GM18868 (cell line): Measurements from ENCODE around the gene ADRA2A.

Experiments used
- ATAC-seq: cut with Tn5 transposase; IDR thresholded peaks from one replicate; pipeline ENCODE4 v1.9.1; 2021; ENCODE audit warnings: mild to moderate bottlenecking, moderate library complexity; ENCODE audit not compliant: unreplicated experiment

ADRA2A gene

GRCh38 chr10:111076682-111077478 is at the start of gene ADRA2A:
Gene ADRA2A, plus strand, starts transcription at chr10:111077029. Its CDS starts 968 bp downstream, at chr10:111077997.
- ATAC-seq: peak; percentile 37

- peak; percentile 74 for ATAC-seq
These were observed 46.6 kb upstream of the ADRA2A start for GRCh38 chr10:111030042-111030750.

GRCh38 chr10:111034598-111035310 is 42.1 kb upstream of the ADRA2A start:
- ATAC-seq: no peak

GRCh38 chr10:111035542-111035941 is 41.3 kb upstream of the ADRA2A start:
- ATAC-seq: no peak

- ATAC-seq: no peak
These were observed 39.0 kb upstream of the ADRA2A start for GRCh38 chr10:111037858-111038257.

- ATAC-seq: no peak
These were observed 37.3 kb upstream of the ADRA2A start for GRCh38 chr10:111039522-111039921.

GRCh38 chr10:111057006-111057405 is 19.8 kb upstream of the ADRA2A start:
- no peak for ATAC-seq

- no peak for ATAC-seq
These were observed 13.4 kb upstream of the ADRA2A start for GRCh38 chr10:111063471-111063870.

GRCh38 chr10:111072232-111072631 is 4.6 kb upstream of the ADRA2A start:
- ATAC-seq: no peak

- ATAC-seq: no peak
These were observed 1.1 kb upstream of the ADRA2A start for GRCh38 chr10:111075577-111076185.

GRCh38 chr10:111076191-111076681 is 593 bp upstream of the ADRA2A start:
- peak; percentile 73 for ATAC-seq

GRCh38 chr10:111077479-111077784 is 603 bp downstream of the ADRA2A start:
- ATAC-seq: no peak

GRCh38 chr10:111077785-111078504 is 1.1 kb downstream of the ADRA2A start:
- no peak for ATAC-seq

- no peak for ATAC-seq
These were observed 1.8 kb downstream of the ADRA2A start for GRCh38 chr10:111078505-111079185.

- ATAC-seq: no peak
These were observed 2.5 kb downstream of the ADRA2A start for GRCh38 chr10:111079241-111079760.

- no peak for ATAC-seq
These were observed 3.0 kb downstream of the ADRA2A start for GRCh38 chr10:111079781-111080180.

GRCh38 chr10:111080224-111080623 is 3.4 kb downstream of the ADRA2A start:
- no peak for ATAC-seq

GRCh38 chr10:111081595-111081994 is 4.8 kb downstream of the ADRA2A start:
- ATAC-seq: no peak

GRCh38 chr10:111082102-111082975 is 5.5 kb downstream of the ADRA2A start:
- ATAC-seq: no peak
